Activated CD8-positive, alpha-beta T cell treated with anti-CD3 and anti-CD28 coated beads, Interleukin-2, amount 10 ng/mL, durations not matched to agents 7 days and 5 days (primary cell): ENCODE data around the gene WDR62. TPM values are rescaled to one million over a fixed set of nuclear protein-coding genes. Genes with fewer than 3 reads are reported as not detected.

ENCODE experiments used
- ATAC-seq: fragments of 150-1000 bp; cut with Tn5 transposase; one replicate; pipeline ENCODE4 v1.10.0; 2021; ENCODE audit warnings: moderate library complexity
- CTCF ChIA-PET: fragments of 350-600 bp; sonication (Branson Sonifier 250); formaldehyde crosslinking; loops from one replicate; lab custom pipeline; 2021; ENCODE audit warnings: antibody characterized with exemption; lab: Charles Lee
- POLR2A ChIA-PET: fragments of 350-600 bp; sonication (Branson Sonifier 250); formaldehyde crosslinking; loops from one replicate; lab custom pipeline; 2021; ENCODE audit warnings: antibody characterized with exemption; lab: Charles Lee
- DNase-seq: peaks from one replicate; pipeline ENCODE4 v3.0.0-alpha.2; 2020
- H3K27ac Mint-ChIP-seq: one replicate; pipeline ENCODE4 v1.8.0; 2021; ENCODE audit warnings: mild to moderate bottlenecking, mixed read lengths
- H3K27me3 Mint-ChIP-seq: one replicate; pipeline ENCODE4 v1.8.0; 2021; ENCODE audit warnings: low read depth, mixed read lengths
- H3K36me3 Mint-ChIP-seq: one replicate; pipeline ENCODE4 v1.8.0; 2021; ENCODE audit warnings: low read depth, mixed read lengths
- H3K4me1 Mint-ChIP-seq: one replicate; pipeline ENCODE4 v1.8.0; 2021; ENCODE audit warnings: low read depth, mixed read lengths
- H3K4me3 Mint-ChIP-seq: one replicate; pipeline ENCODE4 v1.8.0; 2021; ENCODE audit warnings: mild to moderate bottlenecking, mixed read lengths
- H3K9me3 Mint-ChIP-seq: one replicate; pipeline ENCODE4 v1.8.0; 2022; ENCODE audit warnings: mixed read lengths; ENCODE audit not compliant: insufficient read depth
- total RNA-seq, 2 experiments: library from RNA; stranded (reverse); gene quantifications; one replicate each; pipeline ENCODE4 v1.2.3, GENCODE V29; 2021

WDR62 gene
- total RNA-seq, 2 experiments from 2014 or later: 43.6 to 44.5 TPM

GRCh38 chr19:36043952-36044351, 10.7 kb upstream of the WDR62 start:
- Mint-ChIP-seq H3K27ac (no peak overlapping the region), H3K9me3 (no peaks in the 10 kb centered on the region), H3K36me3 (peaks cover 5% of the 10 kb centered on the region), H3K27me3 (no peaks in the 10 kb centered on the region), H3K4me1 (no peaks in the 10 kb centered on the region), H3K4me3 (no peak overlapping the region)
- DNase-seq: no peak
- ATAC-seq: no peak
- ChIA-PET POLR2A (interaction anchor here (0.6 to 0.7 kb wide), 2 partner anchors 14 to 90 kb away, joined by 3 read pairs; no protein-coding TSS in a partner anchor), CTCF (no interaction called here)

- Mint-ChIP-seq H3K4me1 (peaks cover 4% of the 10 kb centered on the region), H3K27ac (no peak overlapping the region), H3K4me3 (no peak overlapping the region), H3K36me3 (peaks cover 7% of the 10 kb centered on the region), H3K9me3 (no peaks in the 10 kb centered on the region), H3K27me3 (no peaks in the 10 kb centered on the region)
- ChIA-PET CTCF (no interaction called here), POLR2A (no interaction called here)
- no peak for DNase-seq
- no peak for ATAC-seq
These were observed 8.2 kb upstream of the WDR62 start for GRCh38 chr19:36046443-36047050.

GRCh38 chr19:36047835-36048234, 6.9 kb upstream of the WDR62 start:
- DNase-seq (no peak), ATAC-seq (no peak)
- Mint-ChIP-seq H3K4me1 (peaks cover 11% of the 10 kb centered on the region), H3K27ac (no peak overlapping the region), H3K9me3 (no peaks in the 10 kb centered on the region), H3K4me3 (no peak overlapping the region), H3K27me3 (no peaks in the 10 kb centered on the region), H3K36me3 (peaks cover 7% of the 10 kb centered on the region)
- CTCF ChIA-PET: no interaction called here
- POLR2A ChIA-PET: no interaction called here

- DNase-seq (no peak), ATAC-seq (no peak)
- Mint-ChIP-seq H3K27me3 (no peaks in the 10 kb centered on the region), H3K27ac (no peak overlapping the region), H3K36me3 (peaks cover 10% of the 10 kb centered on the region), H3K4me1 (peaks cover 16% of the 10 kb centered on the region), H3K4me3 (no peak overlapping the region), H3K9me3 (no peaks in the 10 kb centered on the region)
- CTCF ChIA-PET: no interaction called here
- POLR2A ChIA-PET: no interaction called here
These were observed 5.5 kb upstream of the WDR62 start for GRCh38 chr19:36049080-36049698.

- Mint-ChIP-seq H3K4me1 (peaks cover 23% of the 10 kb centered on the region), H3K9me3 (no peaks in the 10 kb centered on the region), H3K36me3 (peaks cover 7% of the 10 kb centered on the region), H3K4me3 (no peak overlapping the region), H3K27me3 (no peaks in the 10 kb centered on the region), H3K27ac (no peak overlapping the region)
- no peak for ATAC-seq
- CTCF ChIA-PET: interaction anchor here (1.3 kb wide), 1 partner anchor 14 kb away, joined by 3 read pairs; no protein-coding TSS in a partner anchor
- no peak for DNase-seq
- POLR2A ChIA-PET: no interaction called here
These were observed 3.5 kb upstream of the WDR62 start for GRCh38 chr19:36051236-36051635.

- DNase-seq: no peak
- no peak overlapping the region for H3K4me3 Mint-ChIP-seq
- H3K27ac Mint-ChIP-seq: no peak overlapping the region
- CTCF ChIA-PET: interaction anchor here (1.1 kb wide), 1 partner anchor 77 kb away, joined by 3 read pairs; no protein-coding TSS in a partner anchor
- no peak for ATAC-seq
- H3K36me3 Mint-ChIP-seq: peaks cover 7% of the 10 kb centered on the region
- peaks cover 27% of the 10 kb centered on the region for H3K4me1 Mint-ChIP-seq
- no peaks in the 10 kb centered on the region for H3K27me3 Mint-ChIP-seq
- no peaks in the 10 kb centered on the region for H3K9me3 Mint-ChIP-seq
- POLR2A ChIA-PET: no interaction called here
These were observed 3.1 kb upstream of the WDR62 start for GRCh38 chr19:36051637-36052036.

GRCh38 chr19:36054119-36054732, 471 bp upstream of the WDR62 start, which contains the start of gene THAP8:
THAP8 (minus strand) TSS chr19:36054285; CDS start chr19:36054217, 68 bp downstream.
- DNase-seq (peak; percentile 100), ATAC-seq (peak; percentile 91)
- ChIA-PET CTCF (interaction anchor here (0.7 to 1.8 kb wide), 8 partner anchors 40 to 411 kb away, joined by 3 to 8 read pairs (median 4); partner anchors contain the start of genes ALKBH6 and SDHAF1), POLR2A (interaction anchor here (0.6 to 1.4 kb wide), 5 partner anchors 28 to 107 kb away, joined by 3 to 6 read pairs (median 3); no protein-coding TSS in a partner anchor)
- H3K9me3 Mint-ChIP-seq: no peaks in the 10 kb centered on the region
- H3K4me3 Mint-ChIP-seq: peak within 1 kb of the TSS; percentile 97
- H3K36me3 Mint-ChIP-seq: peaks cover 30% of the 10 kb centered on the region
- peaks cover 44% of the 10 kb centered on the region for H3K4me1 Mint-ChIP-seq
- no peaks in the 10 kb centered on the region for H3K27me3 Mint-ChIP-seq
- peak within 1 kb of the TSS; percentile 97 for H3K27ac Mint-ChIP-seq

GRCh38 chr19:36058481-36059179, 3.9 kb downstream of the WDR62 start:
- Mint-ChIP-seq H3K4me3 (no peak overlapping the region), H3K4me1 (peaks cover 30% of the 10 kb centered on the region), H3K36me3 (peaks cover 51% of the 10 kb centered on the region), H3K27ac (peak overlapping the region; percentile 61), H3K27me3 (no peaks in the 10 kb centered on the region), H3K9me3 (no peaks in the 10 kb centered on the region)
- ATAC-seq (no peak), DNase-seq (no peak)
- POLR2A ChIA-PET: interaction anchor here (0.6 kb wide), 1 partner anchor 333 kb away, joined by 3 read pairs; no protein-coding TSS in a partner anchor
- CTCF ChIA-PET: interaction anchor here (1.2 kb wide), 1 partner anchor 69 kb away, joined by 3 read pairs; no protein-coding TSS in a partner anchor

GRCh38 chr19:36059180-36059910, 4.6 kb downstream of the WDR62 start:
- ChIA-PET CTCF (interaction anchor here (1.2 kb wide), 1 partner anchor 69 kb away, joined by 3 read pairs; no protein-coding TSS in a partner anchor), POLR2A (interaction anchor here (0.6 kb wide), 1 partner anchor 334 kb away, joined by 3 read pairs; no protein-coding TSS in a partner anchor)
- ATAC-seq (no peak), DNase-seq (no peak)
- Mint-ChIP-seq H3K9me3 (no peaks in the 10 kb centered on the region), H3K4me1 (peaks cover 28% of the 10 kb centered on the region), H3K4me3 (no peak overlapping the region), H3K27me3 (no peaks in the 10 kb centered on the region), H3K36me3 (peaks cover 56% of the 10 kb centered on the region), H3K27ac (peak overlapping the region; percentile 61)

- Mint-ChIP-seq H3K27me3 (no peaks in the 10 kb centered on the region), H3K27ac (no peak overlapping the region), H3K4me3 (no peak overlapping the region), H3K9me3 (no peaks in the 10 kb centered on the region), H3K4me1 (peaks cover 25% of the 10 kb centered on the region), H3K36me3 (peaks cover 63% of the 10 kb centered on the region)
- ATAC-seq (peak; percentile 42), DNase-seq (peak; percentile 29)
- ChIA-PET POLR2A (no interaction called here), CTCF (interaction anchor here (0.8 to 0.9 kb wide), 2 partner anchors 15 to 67 kb away, joined by 3 read pairs; no protein-coding TSS in a partner anchor)
These were observed 5.7 kb downstream of the WDR62 start for GRCh38 chr19:36060430-36060829.

- Mint-ChIP-seq H3K9me3 (no peaks in the 10 kb centered on the region), H3K27ac (no peak overlapping the region), H3K36me3 (peaks cover 72% of the 10 kb centered on the region), H3K4me1 (peaks cover 20% of the 10 kb centered on the region), H3K27me3 (no peaks in the 10 kb centered on the region), H3K4me3 (no peak overlapping the region)
- ChIA-PET POLR2A (no interaction called here), CTCF (interaction anchor here (1.4 kb wide), 1 partner anchor 108 kb away, joined by 4 read pairs; no protein-coding TSS in a partner anchor)
- no peak for DNase-seq
- ATAC-seq: no peak
These were observed 6.7 kb downstream of the WDR62 start for GRCh38 chr19:36061367-36061766.
